Endodermal cell (in vitro differentiated cells): Measurements from ENCODE around the gene HRG. TPM values are rescaled to one million over a fixed set of nuclear protein-coding genes. Genes with fewer than 3 reads are reported as not detected.
"Not testable (repeated sequence)": the region's sequence is repeated elsewhere in the genome, so short reads cannot be mapped to it uniquely, and the experiment has no call there.

ENCODE experiments used
- DNase-seq: peaks from one replicate; pipeline ENCODE4 v3.0.0-alpha.2; 2017
- H3K27ac ChIP-seq: 2 replicates; pipeline ENCODE4 v1.5.1; 2013; ENCODE audit warnings: mild to moderate bottlenecking, low read depth, low read length, moderate library complexity
- H3K27me3 ChIP-seq: 2 replicates; pipeline ENCODE4 v1.6.1; 2013; ENCODE audit warnings: mild to moderate bottlenecking, low read length, moderate library complexity; ENCODE audit not compliant: insufficient read depth, control insufficient read depth, poor library complexity, severe bottlenecking
- H3K36me3 ChIP-seq: 2 replicates; pipeline ENCODE4 v1.7.0; 2013; ENCODE audit warnings: mild to moderate bottlenecking, low read length, moderate library complexity; ENCODE audit not compliant: control insufficient read depth, insufficient read depth
- H3K4me1 ChIP-seq: one replicate; pipeline ENCODE4 v1.7.0; 2013; ENCODE audit warnings: low read length; ENCODE audit not compliant: control insufficient read depth, insufficient read depth
- H3K4me3 ChIP-seq: 2 replicates; pipeline ENCODE4 v1.5.1; 2013; ENCODE audit warnings: mild to moderate bottlenecking, low read length, moderate library complexity
- H3K9ac ChIP-seq: 2 replicates; pipeline ENCODE4 v1.6.1; 2013; ENCODE audit warnings: mild to moderate bottlenecking, low read length, moderate library complexity; ENCODE audit not compliant: poor library complexity, severe bottlenecking; ENCODE audit errors: extremely low read depth
- H3K9me3 ChIP-seq: 2 replicates; pipeline ENCODE4 v1.6.1; 2013; ENCODE audit warnings: mild to moderate bottlenecking, low read length, moderate library complexity; ENCODE audit not compliant: control insufficient read depth
- H3K27ac Mint-ChIP-seq: 2 replicates; pipeline ENCODE4 v1.8.0; 2020; ENCODE audit warnings: mixed read lengths
- H3K27me3 Mint-ChIP-seq: 2 replicates; pipeline ENCODE4 v1.8.0; 2021; ENCODE audit warnings: mild to moderate bottlenecking, mixed read lengths; ENCODE audit not compliant: insufficient read depth
- H3K36me3 Mint-ChIP-seq: 2 replicates; pipeline ENCODE4 v1.8.0; 2020; ENCODE audit warnings: low read depth, mixed read lengths
- H3K4me1 Mint-ChIP-seq: 2 replicates; pipeline ENCODE4 v1.8.0; 2020; ENCODE audit warnings: mixed read lengths
- H3K4me3 Mint-ChIP-seq: 2 replicates; pipeline ENCODE4 v1.8.0; 2020; ENCODE audit warnings: mild to moderate bottlenecking, moderate library complexity, mixed read lengths
- H3K9me3 Mint-ChIP-seq: 2 replicates; pipeline ENCODE4 v1.8.0; 2020; ENCODE audit warnings: mild to moderate bottlenecking, mixed read lengths
- WGBS, 2 experiments: methylation state at CpG; one replicate each; pipeline versions ENCODE4 v1.1.5 to v1.1.7; 2013; ENCODE audit warnings: missing lambda C conversion rate in 2 of 2, mixed read lengths in 1 of 2; ENCODE audit not compliant: insufficient coverage in 1 of 2, insufficient read length in 1 of 2; 5-methylcytosine and 5-hydroxymethylcytosine counted together
- total RNA-seq, 2 donors: library from RNA; stranded (reverse); fragmentation: NEBNext Ultra II Directional in 1 of 2; extraction: Animal tissue kit (Norgen Biotek cat#: 25700) in 1 of 2; gene quantifications; 2 replicates in 1 of 2; 3 replicates in 1 of 2; pipeline ENCODE4 v1.2.1, GENCODE V29; 2021
- TF ChIP-seq, protein P1 (sequence below): fragments of 200-600 bp; sonication (generic); conservative IDR thresholded peaks from 2 replicates; pipeline ENCODE4 v1.5.0; 2021; ENCODE audit warnings: antibody characterized with exemption, mild to moderate bottlenecking

HRG gene
- total RNA-seq, 2 donors from 2014 or later = not detected

DNA sequence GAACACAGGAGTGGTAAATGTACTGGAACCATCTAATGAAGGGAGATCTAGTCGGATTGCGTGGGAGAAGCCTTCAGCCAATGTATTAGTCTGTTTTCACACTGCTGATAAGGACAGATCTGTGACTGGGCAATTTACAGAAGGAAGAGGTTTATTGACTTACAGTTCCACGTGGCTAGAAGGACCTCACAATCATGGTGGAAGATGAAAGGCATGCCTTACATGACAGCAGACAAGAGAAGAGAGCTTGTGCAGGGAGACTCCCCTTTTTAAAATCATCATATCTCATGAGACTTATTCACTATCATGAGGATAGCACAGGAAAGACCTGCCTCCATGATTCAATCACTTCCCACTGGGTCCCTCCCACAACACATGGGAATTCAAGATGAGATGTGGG is 17.0 kb downstream of the HRG start:
- H3K9me3 ChIP-seq = peaks cover 11% of the 10 kb centered on the region
- no peak overlapping the region for H3K4me3 Mint-ChIP-seq
- 90 to 91% methylated on average over 3 of the region's 3 CpGs for WGBS, 2 experiments
- H3K4me3 ChIP-seq = no peak overlapping the region
- peaks cover 24% of the 10 kb centered on the region for H3K27me3 Mint-ChIP-seq
- H3K36me3 ChIP-seq = no peaks in the 10 kb centered on the region
- H3K4me1 ChIP-seq = no peaks in the 10 kb centered on the region
- H3K27ac Mint-ChIP-seq = no peak overlapping the region
- H3K9me3 Mint-ChIP-seq = peaks cover 29% of the 10 kb centered on the region
- TF ChIP-seq, protein P1, sequence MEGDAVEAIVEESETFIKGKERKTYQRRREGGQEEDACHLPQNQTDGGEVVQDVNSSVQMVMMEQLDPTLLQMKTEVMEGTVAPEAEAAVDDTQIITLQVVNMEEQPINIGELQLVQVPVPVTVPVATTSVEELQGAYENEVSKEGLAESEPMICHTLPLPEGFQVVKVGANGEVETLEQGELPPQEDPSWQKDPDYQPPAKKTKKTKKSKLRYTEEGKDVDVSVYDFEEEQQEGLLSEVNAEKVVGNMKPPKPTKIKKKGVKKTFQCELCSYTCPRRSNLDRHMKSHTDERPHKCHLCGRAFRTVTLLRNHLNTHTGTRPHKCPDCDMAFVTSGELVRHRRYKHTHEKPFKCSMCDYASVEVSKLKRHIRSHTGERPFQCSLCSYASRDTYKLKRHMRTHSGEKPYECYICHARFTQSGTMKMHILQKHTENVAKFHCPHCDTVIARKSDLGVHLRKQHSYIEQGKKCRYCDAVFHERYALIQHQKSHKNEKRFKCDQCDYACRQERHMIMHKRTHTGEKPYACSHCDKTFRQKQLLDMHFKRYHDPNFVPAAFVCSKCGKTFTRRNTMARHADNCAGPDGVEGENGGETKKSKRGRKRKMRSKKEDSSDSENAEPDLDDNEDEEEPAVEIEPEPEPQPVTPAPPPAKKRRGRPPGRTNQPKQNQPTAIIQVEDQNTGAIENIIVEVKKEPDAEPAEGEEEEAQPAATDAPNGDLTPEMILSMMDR = no peak
- no peak overlapping the region for H3K9ac ChIP-seq
- H3K36me3 Mint-ChIP-seq = no peaks in the 10 kb centered on the region
- no peak for DNase-seq
- peaks cover 11% of the 10 kb centered on the region for H3K27me3 ChIP-seq
- H3K27ac ChIP-seq = no peak overlapping the region
- H3K4me1 Mint-ChIP-seq = no peaks in the 10 kb centered on the region

DNA sequence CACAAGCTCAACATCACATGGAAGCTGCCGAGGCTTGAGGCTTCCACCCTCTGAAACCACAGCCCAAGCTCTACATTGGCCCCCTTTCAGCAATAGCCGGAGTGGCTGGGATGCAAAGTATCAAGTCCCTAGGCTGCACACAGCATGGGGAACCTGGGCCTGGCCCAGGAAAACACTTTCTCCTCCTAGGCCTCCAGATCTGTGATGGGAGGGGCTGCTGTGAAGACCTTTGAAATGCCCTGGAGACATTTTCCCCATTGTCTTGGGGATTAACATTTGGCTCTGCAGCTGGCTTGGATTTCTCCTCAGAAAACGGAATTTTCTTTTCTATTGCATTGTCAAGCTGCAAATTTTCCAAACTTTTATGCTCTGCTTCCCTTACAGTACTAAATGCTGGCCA is 18.2 kb downstream of the HRG start:
- peaks cover 11% of the 10 kb centered on the region for H3K9me3 ChIP-seq
- no peak overlapping the region for H3K9ac ChIP-seq
- peaks cover 29% of the 10 kb centered on the region for H3K9me3 Mint-ChIP-seq
- DNase-seq = no peak
- peaks cover 18% of the 10 kb centered on the region for H3K27me3 Mint-ChIP-seq
- no peak overlapping the region for H3K4me3 ChIP-seq
- H3K27ac Mint-ChIP-seq = no peak overlapping the region
- H3K4me1 Mint-ChIP-seq = no peaks in the 10 kb centered on the region
- no peak overlapping the region for H3K27ac ChIP-seq
- TF ChIP-seq, protein P1 = no peak
- H3K36me3 Mint-ChIP-seq = no peaks in the 10 kb centered on the region
- no peaks in the 10 kb centered on the region for H3K4me1 ChIP-seq
- H3K4me3 Mint-ChIP-seq = no peak overlapping the region
- peaks cover 6% of the 10 kb centered on the region for H3K27me3 ChIP-seq
- 63 to 88% methylated on average over 1 to 3 of the region's 3 CpGs for whole genome bisulfite sequencing, 2 experiments
- H3K36me3 ChIP-seq = no peaks in the 10 kb centered on the region

DNA sequence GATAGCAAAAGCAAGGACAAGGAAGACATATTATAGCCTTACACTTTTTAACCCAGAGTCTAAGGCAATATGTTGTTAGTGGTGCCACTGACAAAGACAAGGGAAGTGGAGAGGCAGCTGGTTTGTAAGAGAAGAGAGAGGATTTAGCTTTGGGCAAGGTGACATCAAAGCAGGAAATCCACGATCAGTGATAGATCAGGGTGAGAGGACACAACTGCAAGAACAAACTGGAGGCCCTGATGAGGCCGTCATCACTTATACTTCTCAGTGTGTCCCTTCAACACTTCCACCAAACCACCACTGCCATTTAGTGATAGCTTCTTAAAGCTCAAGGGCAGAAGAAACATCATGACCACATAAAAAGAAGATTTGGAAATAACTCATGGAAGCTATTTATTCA is 20.7 kb downstream of the HRG start:
- not testable (repeated sequence) for H3K27ac Mint-ChIP-seq, H3K4me3 ChIP-seq, H3K36me3 Mint-ChIP-seq, DNase-seq, H3K27ac ChIP-seq, H3K36me3 ChIP-seq, H3K9ac ChIP-seq, H3K4me1 ChIP-seq, H3K4me1 Mint-ChIP-seq, H3K4me3 Mint-ChIP-seq, H3K27me3 ChIP-seq
- peaks cover 29% of the 10 kb centered on the region for H3K9me3 Mint-ChIP-seq
- peaks cover 11% of the 10 kb centered on the region for H3K9me3 ChIP-seq
- 93% methylated on average over 2 of the region's 2 CpGs; no CpG with 5 or more reads in 1 of the 2 experiments for WGBS, 2 experiments
- H3K27me3 Mint-ChIP-seq = peaks cover 17% of the 10 kb centered on the region

DNA sequence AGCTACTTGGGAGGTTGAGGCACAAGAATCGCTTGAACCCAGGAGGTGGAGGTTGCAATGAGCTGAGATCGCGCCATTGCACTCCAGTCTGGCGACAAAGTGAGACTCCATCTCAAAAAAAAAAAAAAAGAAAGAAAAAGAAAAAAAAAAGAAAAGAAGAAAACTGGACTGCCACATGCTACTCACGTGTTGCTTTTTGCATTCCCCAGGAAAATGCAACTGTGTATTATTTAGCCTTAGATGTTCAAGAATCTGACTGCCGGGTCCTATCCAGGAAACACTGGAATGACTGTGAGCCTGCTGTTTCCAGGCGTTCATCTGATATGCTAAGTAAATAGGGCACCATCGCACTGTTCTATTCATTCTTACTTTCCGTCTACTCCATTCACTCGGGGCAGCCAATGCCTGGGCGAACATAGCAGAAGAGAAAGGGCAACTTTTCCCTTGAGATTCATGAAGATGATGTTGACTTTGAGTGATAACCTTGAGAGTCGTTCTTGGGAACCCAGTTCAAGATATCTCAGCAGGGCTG is 21.4 kb downstream of the HRG start:
- Histone ChIP-seq H3K27me3 (peaks cover 7% of the 10 kb centered on the region), H3K9me3 (peaks cover 11% of the 10 kb centered on the region), H3K27ac (no peak overlapping the region), H3K4me3 (no peak overlapping the region), H3K4me1 (no peaks in the 10 kb centered on the region), H3K9ac (no peak overlapping the region), H3K36me3 (no peaks in the 10 kb centered on the region)
- Mint-ChIP-seq H3K9me3 (peaks cover 29% of the 10 kb centered on the region), H3K4me3 (no peak overlapping the region), H3K27ac (no peak overlapping the region), H3K4me1 (no peaks in the 10 kb centered on the region), H3K36me3 (no peaks in the 10 kb centered on the region), H3K27me3 (peaks cover 17% of the 10 kb centered on the region)
- TF ChIP-seq, protein P1 = no peak
- 94 to 96% methylated on average over 10 to 12 of the region's 12 CpGs for WGBS, 2 experiments
- no peak for DNase-seq

DNA sequence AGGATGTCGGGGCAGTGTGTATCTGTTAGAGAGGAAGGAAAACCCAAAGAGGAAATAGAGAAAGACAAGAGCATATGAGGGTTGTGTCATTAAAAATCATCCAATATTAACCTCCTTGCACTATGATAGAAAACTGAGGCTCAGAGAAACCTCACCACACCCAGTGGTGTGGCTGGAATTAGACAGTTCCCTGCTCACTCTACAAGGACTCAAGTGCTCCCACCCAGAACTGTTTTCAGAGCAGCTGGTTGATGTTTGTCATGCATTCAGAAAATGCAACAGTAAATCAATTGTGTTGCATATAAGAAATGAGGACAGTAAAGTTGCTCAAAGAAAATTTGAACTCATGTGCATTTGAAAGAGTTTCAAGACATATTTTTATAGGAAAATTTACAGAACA is 24.5 kb downstream of the HRG start:
- Mint-ChIP-seq H3K9me3 (peaks cover 14% of the 10 kb centered on the region), H3K27me3 (peaks cover 14% of the 10 kb centered on the region)
- not testable (repeated sequence) for H3K9ac ChIP-seq, H3K9me3 ChIP-seq, H3K36me3 Mint-ChIP-seq, H3K36me3 ChIP-seq, DNase-seq, H3K4me3 Mint-ChIP-seq, H3K27ac Mint-ChIP-seq, H3K4me1 ChIP-seq, H3K4me3 ChIP-seq, H3K4me1 Mint-ChIP-seq, H3K27ac ChIP-seq
- H3K27me3 ChIP-seq = peaks cover 17% of the 10 kb centered on the region
- 100% methylated on average over 1 of the region's 1 CpG; no CpG with 5 or more reads in 1 of the 2 experiments for WGBS, 2 experiments
